ENCODE results near the gene GRM4.
A peak's percentile ranks its signal among the peaks of the same experiment; 100 is the strongest.
"Not testable (repeated sequence)": the region's sequence is repeated elsewhere in the genome, so short reads cannot be mapped to it uniquely, and the experiment has no call there.

The GRM4 gene

DNA sequence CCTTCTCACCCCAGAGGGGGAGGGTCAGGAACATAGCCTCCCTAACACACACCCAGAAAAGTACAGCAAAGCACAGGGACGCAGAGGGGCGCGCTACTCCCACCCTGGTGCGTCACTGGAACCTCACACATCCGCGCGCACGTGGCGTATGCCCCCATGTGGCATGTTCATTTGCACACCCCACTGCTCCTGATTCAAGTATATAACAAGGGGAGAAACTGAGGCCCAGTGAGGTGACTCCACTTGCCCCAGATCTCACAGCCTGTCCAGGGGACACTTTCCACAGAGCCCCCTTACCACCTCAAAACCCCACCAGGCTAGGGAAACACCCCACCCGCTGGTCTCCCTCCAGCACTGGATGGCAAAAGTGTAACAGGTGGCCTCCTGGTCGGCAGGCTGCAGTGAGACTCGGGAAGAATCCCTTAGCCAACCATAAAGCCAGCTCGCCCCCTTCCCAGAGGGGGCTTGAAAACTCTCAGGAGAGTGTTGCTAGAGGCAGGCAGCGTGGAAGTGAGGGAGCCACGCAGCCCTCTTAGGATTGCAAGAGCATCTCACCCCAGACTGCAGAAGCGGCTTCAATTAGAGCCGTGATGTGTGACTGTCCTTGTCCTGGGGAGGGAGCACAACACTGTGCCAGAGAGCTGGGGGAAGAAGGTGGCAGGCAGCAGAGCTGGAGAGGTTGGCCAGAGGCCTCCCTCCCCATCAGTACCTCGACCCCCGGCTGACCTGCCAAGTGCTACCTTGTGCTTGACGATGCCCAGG is at the start of gene GRM4:
TSS of gene GRM4 (minus strand) at position 67 of the 762 bp plus-strand sequence. CDS start 12,591 bp downstream, outside the sequence.
- Mint-ChIP-seq H3K4me3 (no peak within 1 kb of the TSS), H3K36me3 (ENCODE audit: low read depth) (no peaks in the 10 kb centered on the region), H3K4me1 (ENCODE audit: low read depth) (peaks cover 14% of the 10 kb centered on the region), H3K27ac (no peak within 1 kb of the TSS), H3K9me3 (no peaks in the 10 kb centered on the region), H3K27me3 (peaks cover 66% of the 10 kb centered on the region)

GRCh38 chr6:34194772-34195171 is 48.9 kb upstream of the GRM4 start:
- H3K4me3 Mint-ChIP-seq: no peak overlapping the region

GRCh38 chr6:34190504-34191122 is 44.7 kb upstream of the GRM4 start:
- no peak overlapping the region for H3K4me3 Mint-ChIP-seq
- no peaks in the 10 kb centered on the region for H3K27me3 Mint-ChIP-seq
- peak overlapping the region; percentile 40 for H3K27ac Mint-ChIP-seq

More at GRCh38 chr6:34194772-34195171, 48.9 kb upstream of the GRM4 start:
- Mint-ChIP-seq H3K27me3 (no peaks in the 10 kb centered on the region), H3K36me3 (ENCODE audit: low read depth) (no peaks in the 10 kb centered on the region), H3K4me1 (ENCODE audit: low read depth) (peaks cover 12% of the 10 kb centered on the region), H3K9me3 (no peaks in the 10 kb centered on the region), H3K27ac (peak overlapping the region; percentile 45)

DNA sequence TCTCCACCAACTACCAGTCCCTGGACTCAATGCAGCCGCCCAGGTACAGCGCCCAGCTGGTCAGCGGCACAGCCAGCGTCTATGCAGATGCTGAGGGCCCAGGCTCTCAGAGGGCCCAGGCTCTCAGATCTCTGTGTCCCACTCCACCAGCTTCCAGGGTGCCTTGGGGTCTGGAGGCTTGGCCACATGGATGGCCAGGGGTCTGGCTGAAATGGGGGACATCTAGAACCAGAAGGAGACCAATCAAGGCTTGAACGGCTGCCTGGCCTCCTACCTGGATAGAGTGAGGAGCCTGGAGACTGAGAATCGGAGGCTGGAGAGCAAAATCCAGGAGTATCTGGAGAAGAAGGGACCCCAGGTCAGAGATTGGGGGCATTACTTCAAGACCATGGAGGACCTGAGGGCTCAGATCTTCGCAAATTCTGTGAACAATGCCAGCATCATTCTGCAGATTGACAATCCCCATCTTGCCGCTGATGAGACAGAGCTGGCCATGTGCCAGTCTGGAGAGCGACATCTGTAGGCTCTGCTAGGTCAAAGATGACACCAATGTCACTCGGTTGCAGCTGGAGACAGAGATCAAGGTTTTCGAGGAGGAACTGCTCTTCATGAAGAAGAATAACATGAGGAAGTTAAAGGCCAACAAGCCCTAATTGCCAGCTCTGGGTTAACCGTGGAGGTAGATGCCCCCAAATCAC is 44.1 kb upstream of the GRM4 start:
- Mint-ChIP-seq H3K9me3 (no peaks in the 10 kb centered on the region), H3K27me3 (no peaks in the 10 kb centered on the region), H3K4me3 (no peak overlapping the region), H3K27ac (peak overlapping the region; percentile 40), H3K36me3 (ENCODE audit: low read depth) (no peaks in the 10 kb centered on the region), H3K4me1 (ENCODE audit: low read depth) (peaks cover 9% of the 10 kb centered on the region)

More at GRCh38 chr6:34190504-34191122, 44.7 kb upstream of the GRM4 start:
- Mint-ChIP-seq H3K9me3 (no peaks in the 10 kb centered on the region), H3K36me3 (ENCODE audit: low read depth) (no peaks in the 10 kb centered on the region), H3K4me1 (ENCODE audit: low read depth) (peaks cover 9% of the 10 kb centered on the region)

DNA sequence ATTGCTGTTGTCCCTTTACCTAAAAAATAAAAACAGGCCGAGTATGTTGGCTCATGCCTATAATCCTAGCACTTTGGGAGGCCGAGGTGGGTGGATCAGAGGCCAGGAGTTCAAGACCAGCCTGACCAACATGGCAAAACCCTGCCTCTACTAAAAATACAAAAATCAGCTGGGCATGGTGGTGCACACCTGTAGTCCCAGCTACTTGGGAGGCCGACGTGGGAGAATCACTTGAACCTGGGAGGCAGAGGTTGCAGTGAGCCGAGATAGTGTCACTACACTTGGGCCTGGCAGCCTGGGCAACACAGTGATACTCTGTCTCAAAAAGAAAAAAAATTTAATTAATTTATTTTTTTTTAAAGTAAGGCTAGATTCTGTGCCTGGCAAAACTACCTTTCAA is 38.8 kb upstream of the GRM4 start:
- Mint-ChIP-seq H3K36me3 (ENCODE audit: low read depth) (peaks cover 11% of the 10 kb centered on the region), H3K4me1 (ENCODE audit: low read depth) (peaks cover 24% of the 10 kb centered on the region)
- H3K27me3 Mint-ChIP-seq, H3K4me3 Mint-ChIP-seq, H3K27ac Mint-ChIP-seq, H3K9me3 Mint-ChIP-seq: not testable (repeated sequence)

DNA sequence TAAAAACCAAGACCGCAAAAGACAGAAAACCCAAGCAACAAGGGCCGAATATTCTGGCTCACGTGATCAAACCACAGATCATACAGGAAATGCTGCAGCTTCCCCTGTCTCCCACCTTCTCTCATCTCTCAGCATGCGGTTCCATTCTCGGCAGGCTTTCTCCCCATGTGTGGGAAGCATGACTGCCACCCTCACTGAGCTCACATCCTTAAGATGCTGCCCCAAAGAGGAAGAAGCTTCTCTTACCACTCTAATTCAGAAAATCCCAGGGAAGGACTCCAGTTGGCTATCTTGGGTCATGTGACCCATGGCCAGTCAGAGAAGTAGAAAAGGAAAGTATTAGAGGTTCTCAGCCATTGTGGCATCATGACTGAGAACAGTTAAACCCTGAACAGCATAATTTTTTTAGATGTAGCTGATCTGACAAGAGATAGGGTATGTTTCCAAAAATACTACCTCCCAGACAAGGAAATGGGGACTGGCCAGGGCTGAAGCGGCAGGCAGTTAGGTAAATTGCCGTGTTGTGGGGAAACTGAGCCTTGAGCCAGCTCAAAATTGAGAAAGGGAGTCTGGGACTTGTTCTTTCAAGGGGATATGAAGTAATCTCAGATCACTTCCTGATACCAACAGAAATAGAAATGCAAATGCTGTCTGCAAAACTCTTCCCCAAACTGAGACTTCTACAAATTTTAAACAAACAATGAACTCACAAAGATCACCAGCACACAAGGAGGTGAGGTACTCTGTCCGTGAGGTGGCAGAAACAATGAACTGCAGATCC is 37.1 kb upstream of the GRM4 start:
- H3K27ac Mint-ChIP-seq: peak overlapping the region; percentile 94
- no peaks in the 10 kb centered on the region for H3K9me3 Mint-ChIP-seq
- no peaks in the 10 kb centered on the region for H3K27me3 Mint-ChIP-seq
- H3K4me3 Mint-ChIP-seq: peak overlapping the region; percentile 81
- H3K36me3 Mint-ChIP-seq (ENCODE audit: low read depth): peaks cover 11% of the 10 kb centered on the region
- peaks cover 24% of the 10 kb centered on the region for H3K4me1 Mint-ChIP-seq (ENCODE audit: low read depth)

DNA sequence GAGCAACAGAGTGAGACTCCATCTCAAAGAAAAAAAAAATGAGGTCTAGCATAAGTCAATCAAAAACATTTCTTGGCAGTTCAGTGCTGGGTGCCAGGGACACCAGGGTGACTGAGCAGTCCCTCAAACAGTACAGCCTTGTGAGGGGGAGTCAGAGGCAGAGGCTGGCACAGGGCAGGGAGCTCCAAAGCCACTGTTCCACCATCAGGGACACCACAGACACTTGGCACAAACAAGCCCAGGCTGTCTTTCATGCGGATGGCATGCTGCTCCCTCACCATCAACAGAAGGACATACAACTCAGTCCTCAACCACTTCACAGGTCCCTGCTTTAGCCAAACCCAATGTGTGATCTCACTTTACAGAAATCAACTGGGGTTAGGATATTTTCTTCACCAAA is 36.0 kb upstream of the GRM4 start:
- Mint-ChIP-seq H3K4me3 (peak overlapping the region; percentile 56), H3K36me3 (ENCODE audit: low read depth) (peaks cover 11% of the 10 kb centered on the region), H3K9me3 (no peaks in the 10 kb centered on the region), H3K4me1 (ENCODE audit: low read depth) (peaks cover 24% of the 10 kb centered on the region), H3K27me3 (no peaks in the 10 kb centered on the region), H3K27ac (peak overlapping the region; percentile 70)

- no peak overlapping the region for H3K4me3 Mint-ChIP-seq
- H3K4me1 Mint-ChIP-seq (ENCODE audit: low read depth): peaks cover 24% of the 10 kb centered on the region
- no peaks in the 10 kb centered on the region for H3K27me3 Mint-ChIP-seq
- H3K27ac Mint-ChIP-seq: no peak overlapping the region
- H3K36me3 Mint-ChIP-seq (ENCODE audit: low read depth): peaks cover 11% of the 10 kb centered on the region
- no peaks in the 10 kb centered on the region for H3K9me3 Mint-ChIP-seq
Measured at GRCh38 chr6:34179106-34179720, 33.3 kb upstream of the GRM4 start.

DNA sequence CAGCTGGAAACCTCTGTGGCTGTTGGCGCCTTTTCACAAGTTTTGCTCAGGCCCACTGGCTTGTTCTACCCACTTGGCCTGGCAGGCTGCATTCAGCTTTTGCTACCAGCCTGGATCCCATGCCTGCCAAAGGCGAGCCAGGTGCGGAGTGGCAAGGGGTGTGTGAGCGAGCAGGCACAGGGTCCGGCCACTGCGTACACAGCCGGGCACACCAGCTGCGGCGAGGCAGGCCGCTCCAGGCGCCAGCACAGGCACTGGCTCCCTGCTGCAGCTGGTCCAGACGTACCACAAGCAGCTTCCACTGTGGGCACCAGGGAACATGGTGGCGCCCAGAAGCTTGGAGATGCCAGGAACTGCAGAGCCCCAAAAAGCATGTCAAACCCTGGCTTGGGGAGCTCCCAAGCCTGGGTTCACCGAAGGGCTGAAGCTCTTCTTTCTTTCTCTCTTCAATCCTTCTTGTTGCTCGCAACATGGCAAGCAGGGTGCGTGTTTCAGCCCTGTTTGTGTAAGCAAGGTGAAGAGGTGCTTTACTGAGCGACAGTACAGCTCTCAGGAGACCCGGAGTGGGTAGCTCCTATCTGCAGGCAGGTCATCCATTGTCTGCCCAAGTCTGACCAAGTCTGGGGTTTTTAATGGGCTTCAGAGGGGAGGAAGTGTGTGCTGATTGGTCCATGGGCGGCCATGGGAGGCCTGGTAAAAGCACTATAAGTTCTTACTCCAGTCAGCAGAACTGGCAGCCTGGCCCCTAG is 32.6 kb upstream of the GRM4 start:
- H3K27ac Mint-ChIP-seq: no peak overlapping the region

GRCh38 chr6:34177181-34177591 is 31.3 kb upstream of the GRM4 start:
- Mint-ChIP-seq H3K9me3 (no peaks in the 10 kb centered on the region), H3K36me3 (ENCODE audit: low read depth) (no peaks in the 10 kb centered on the region), H3K4me3 (no peak overlapping the region), H3K27me3 (no peaks in the 10 kb centered on the region), H3K4me1 (ENCODE audit: low read depth) (peaks cover 8% of the 10 kb centered on the region), H3K27ac (no peak overlapping the region)

More for the DNA sequence above, 32.6 kb upstream of the GRM4 start:
- Mint-ChIP-seq H3K4me3 (no peak overlapping the region), H3K9me3 (no peaks in the 10 kb centered on the region), H3K27me3 (no peaks in the 10 kb centered on the region), H3K4me1 (ENCODE audit: low read depth) (peaks cover 21% of the 10 kb centered on the region), H3K36me3 (ENCODE audit: low read depth) (peaks cover 9% of the 10 kb centered on the region)

GRCh38 chr6:34176261-34177031 is 30.6 kb upstream of the GRM4 start:
- Mint-ChIP-seq H3K36me3 (ENCODE audit: low read depth) (no peaks in the 10 kb centered on the region), H3K9me3 (no peaks in the 10 kb centered on the region), H3K4me3 (no peak overlapping the region), H3K27me3 (no peaks in the 10 kb centered on the region), H3K27ac (no peak overlapping the region), H3K4me1 (ENCODE audit: low read depth) (peaks cover 3% of the 10 kb centered on the region)

- Mint-ChIP-seq H3K9me3 (no peaks in the 10 kb centered on the region), H3K4me3 (no peak overlapping the region), H3K27me3 (no peaks in the 10 kb centered on the region), H3K4me1 (ENCODE audit: low read depth) (no peaks in the 10 kb centered on the region), H3K27ac (no peak overlapping the region), H3K36me3 (ENCODE audit: low read depth) (no peaks in the 10 kb centered on the region)
Measured at GRCh38 chr6:34174846-34175399, 29.0 kb upstream of the GRM4 start.

Data from stimulated activated naive CD8-positive, alpha-beta T cell treated with anti-CD3 and anti-CD28 coated beads, Interleukin-15, Interleukin-2, amounts not matched to agents 100 ng/mL and 50 ng/mL, for 24 hours (primary cell).